B cell (primary cell): ENCODE results near the gene BRICD5.
A peak's percentile ranks its signal among the peaks of the same experiment; 100 is the strongest.

ENCODE experiments used
- EZH2 ChIP-seq: IDR thresholded peaks from 2 replicates; pipeline ENCODE4 v1.6.1; 2012; ENCODE audit warnings: borderline replicate concordance, low read depth, mild to moderate bottlenecking, moderate library complexity, low read length; ENCODE audit not compliant: insufficient read depth, poor library complexity, severe bottlenecking
- TF ChIP-seq, protein P1 (sequence below): fragments of 200-600 bp; IDR thresholded peaks from one replicate; pipeline ENCODE4 v1.8.0; 2022; ENCODE audit warnings: antibody characterized with exemption, mild to moderate bottlenecking

DNA sequence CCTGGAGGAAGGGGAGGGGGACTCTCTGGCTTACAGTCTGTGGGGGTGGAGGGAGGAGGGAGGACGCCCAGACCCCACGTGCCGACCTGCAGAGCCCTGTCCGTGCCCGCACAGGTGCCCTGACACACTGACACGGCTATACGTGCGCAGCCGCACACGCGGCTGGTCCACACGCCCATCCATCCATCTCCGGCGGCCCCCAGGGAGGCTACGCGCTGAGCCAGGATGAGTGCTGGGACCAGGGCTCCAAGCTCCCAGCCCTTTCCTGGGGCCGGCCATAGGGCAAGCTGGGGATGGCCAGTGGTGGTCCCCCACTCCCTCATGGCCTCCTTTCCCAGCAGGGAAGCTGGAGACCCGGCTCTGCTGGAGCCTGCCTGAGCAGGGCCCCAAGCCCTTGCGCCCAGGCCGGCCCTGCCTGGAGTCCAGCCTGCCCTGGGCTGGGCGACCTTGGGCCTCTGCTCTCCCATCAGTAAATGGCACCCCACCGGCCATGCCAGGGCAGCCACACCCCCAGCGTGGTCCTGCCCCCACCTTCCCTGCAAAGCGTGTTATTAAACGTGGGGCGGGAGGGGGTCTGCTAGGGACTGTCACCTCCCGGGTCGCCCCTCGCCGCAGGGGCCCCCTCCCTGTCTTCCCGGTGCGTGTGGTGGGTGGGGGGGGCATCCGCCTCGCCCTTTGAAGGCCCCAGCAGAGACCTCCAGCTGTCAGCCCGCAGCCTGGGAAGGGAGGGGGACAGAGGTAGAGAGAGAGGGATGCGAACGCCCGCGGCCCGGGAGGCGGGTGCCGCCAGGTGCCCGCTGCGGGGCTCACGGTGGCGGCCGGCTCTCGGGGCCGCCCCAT, 15.1 kb downstream of the BRICD5 start:
- TF ChIP-seq, protein P1, sequence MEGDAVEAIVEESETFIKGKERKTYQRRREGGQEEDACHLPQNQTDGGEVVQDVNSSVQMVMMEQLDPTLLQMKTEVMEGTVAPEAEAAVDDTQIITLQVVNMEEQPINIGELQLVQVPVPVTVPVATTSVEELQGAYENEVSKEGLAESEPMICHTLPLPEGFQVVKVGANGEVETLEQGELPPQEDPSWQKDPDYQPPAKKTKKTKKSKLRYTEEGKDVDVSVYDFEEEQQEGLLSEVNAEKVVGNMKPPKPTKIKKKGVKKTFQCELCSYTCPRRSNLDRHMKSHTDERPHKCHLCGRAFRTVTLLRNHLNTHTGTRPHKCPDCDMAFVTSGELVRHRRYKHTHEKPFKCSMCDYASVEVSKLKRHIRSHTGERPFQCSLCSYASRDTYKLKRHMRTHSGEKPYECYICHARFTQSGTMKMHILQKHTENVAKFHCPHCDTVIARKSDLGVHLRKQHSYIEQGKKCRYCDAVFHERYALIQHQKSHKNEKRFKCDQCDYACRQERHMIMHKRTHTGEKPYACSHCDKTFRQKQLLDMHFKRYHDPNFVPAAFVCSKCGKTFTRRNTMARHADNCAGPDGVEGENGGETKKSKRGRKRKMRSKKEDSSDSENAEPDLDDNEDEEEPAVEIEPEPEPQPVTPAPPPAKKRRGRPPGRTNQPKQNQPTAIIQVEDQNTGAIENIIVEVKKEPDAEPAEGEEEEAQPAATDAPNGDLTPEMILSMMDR, result no peak
- peak; percentile 28 for TF ChIP-seq EZH2
